OCI-LY1 (cell line): ENCODE measurements around the gene SESN1.

Source experiments
- H2AFZ ChIP-seq: fragments of 200-600 bp; sonication (generic), shearing (Covaris generic); 2 replicates; pipeline ENCODE4 v1.6.0; 2014; ENCODE audit warnings: antibody characterized with exemption, mild to moderate bottlenecking, low read length
- H3F3A ChIP-seq: fragments of 200-600 bp; sonication (generic), shearing (Covaris generic); 2 replicates; pipeline ENCODE4 v1.6.0; 2014; ENCODE audit warnings: mild to moderate bottlenecking, antibody characterized with exemption, low read length, moderate library complexity; ENCODE audit not compliant: insufficient read depth
- H3K27ac ChIP-seq: fragments of 200-600 bp; sonication (generic); 2 replicates; pipeline ENCODE4 v1.5.1; 2014; ENCODE audit warnings: low read length, mixed run types, mild to moderate bottlenecking, low read depth; ENCODE audit not compliant: poor library complexity, severe bottlenecking
- H3K27me3 ChIP-seq: fragments of 200-600 bp; sonication (generic); 2 replicates; pipeline ENCODE4 v1.6.0; 2014; ENCODE audit warnings: antibody characterized with exemption, mild to moderate bottlenecking, low read length, moderate library complexity; ENCODE audit not compliant: insufficient read depth
- H3K36me3 ChIP-seq: fragments of 200-600 bp; sonication (generic); 2 replicates; pipeline ENCODE4 v1.6.1; 2014; ENCODE audit warnings: mild to moderate bottlenecking, antibody characterized with exemption, low read length, moderate library complexity, mixed read lengths; ENCODE audit not compliant: insufficient read depth
- H3K4me1 ChIP-seq: fragments of 200-600 bp; sonication (generic); 2 replicates; pipeline ENCODE4 v1.5.1; 2014; ENCODE audit warnings: mild to moderate bottlenecking, low read length, moderate library complexity; ENCODE audit not compliant: insufficient read depth, severe bottlenecking
- H3K4me2 ChIP-seq: fragments of 200-600 bp; sonication (generic), shearing (Covaris generic); 2 replicates; pipeline ENCODE4 v1.6.1; 2014; ENCODE audit warnings: low read length
- H3K4me3 ChIP-seq: fragments of 200-600 bp; sonication (generic); 2 replicates; pipeline ENCODE4 v1.5.1; 2014; ENCODE audit warnings: low read length, low read depth, mild to moderate bottlenecking, mixed read lengths; ENCODE audit not compliant: poor library complexity, severe bottlenecking
- H3K79me2 ChIP-seq: fragments of 200-600 bp; shearing (Covaris generic); 2 replicates; pipeline ENCODE4 v1.6.1; 2016; ENCODE audit warnings: mixed run types, low read length, mixed read lengths; ENCODE audit not compliant: insufficient read depth
- H3K9ac ChIP-seq: fragments of 200-600 bp; sonication (generic), shearing (Covaris generic); 2 replicates; pipeline ENCODE4 v1.6.1; 2014; ENCODE audit warnings: mild to moderate bottlenecking, low read length, mixed read lengths
- H3K9me2 ChIP-seq: fragments of 200-600 bp; sonication (generic), shearing (Covaris generic); 2 replicates; pipeline ENCODE4 v1.6.1; 2014; ENCODE audit warnings: low read depth, mild to moderate bottlenecking, low read length, mixed read lengths
- H3K9me3 ChIP-seq: fragments of 200-600 bp; shearing (Covaris generic); 2 replicates; pipeline ENCODE4 v1.6.1; 2014; ENCODE audit warnings: low read length, mixed read lengths
- H4K20me1 ChIP-seq: fragments of 200-600 bp; sonication (generic), shearing (Covaris generic); 2 replicates; pipeline ENCODE4 v1.6.0; 2016; ENCODE audit warnings: mild to moderate bottlenecking, low read length; ENCODE audit not compliant: insufficient read depth
- CTCF ChIP-seq: fragments of 200-600 bp; sonication (generic), shearing (Covaris generic); IDR thresholded peaks from 2 replicates; pipeline ENCODE4 v1.5.1; 2017; ENCODE audit warnings: mild to moderate bottlenecking, antibody characterized with exemption, low read length, moderate library complexity, mixed read lengths
- EZH2 ChIP-seq: fragments of 200-600 bp; sonication (generic), shearing (Covaris generic); IDR thresholded peaks from 2 replicates; pipeline ENCODE4 v1.8.0; 2017; ENCODE audit warnings: borderline replicate concordance, mixed run types, mild to moderate bottlenecking, antibody characterized with exemption, low read length, moderate library complexity, mixed read lengths

The SESN1 gene

GRCh38 chr6:108953681-108954080 is 141.0 kb downstream of the SESN1 start:
- H2AFZ ChIP-seq, result no peak overlapping the region
- no peaks in the 10 kb centered on the region for H4K20me1 ChIP-seq
- no peak overlapping the region for H3K27ac ChIP-seq
- H3K27me3 ChIP-seq, result no peaks in the 10 kb centered on the region
- H3K4me2 ChIP-seq, result no peak overlapping the region
- no peaks in the 10 kb centered on the region for H3F3A ChIP-seq
- H3K9me3 ChIP-seq, result no peaks in the 10 kb centered on the region
- no peaks in the 10 kb centered on the region for H3K79me2 ChIP-seq
- H3K36me3 ChIP-seq, result no peaks in the 10 kb centered on the region
- no peaks in the 10 kb centered on the region for H3K9me2 ChIP-seq
- no peak overlapping the region for H3K9ac ChIP-seq
- TF ChIP-seq CTCF, result no peak
- TF ChIP-seq EZH2, result no peak
- H3K4me1 ChIP-seq, result no peaks in the 10 kb centered on the region
- H3K4me3 ChIP-seq, result no peak overlapping the region

- H3K79me2 ChIP-seq, result no peaks in the 10 kb centered on the region
- no peaks in the 10 kb centered on the region for H3K36me3 ChIP-seq
- H3F3A ChIP-seq, result no peaks in the 10 kb centered on the region
- no peaks in the 10 kb centered on the region for H3K4me1 ChIP-seq
- no peak for TF ChIP-seq CTCF
- no peak for TF ChIP-seq EZH2
- H3K9me3 ChIP-seq, result no peaks in the 10 kb centered on the region
- H3K9ac ChIP-seq, result no peak overlapping the region
- no peak overlapping the region for H3K4me3 ChIP-seq
- no peaks in the 10 kb centered on the region for H4K20me1 ChIP-seq
- H3K9me2 ChIP-seq, result no peaks in the 10 kb centered on the region
- no peak overlapping the region for H3K27ac ChIP-seq
- H3K27me3 ChIP-seq, result no peaks in the 10 kb centered on the region
- H3K4me2 ChIP-seq, result no peak overlapping the region
- H2AFZ ChIP-seq, result no peak overlapping the region
These were observed 141.7 kb downstream of the SESN1 start for GRCh38 chr6:108952776-108953486.

GRCh38 chr6:108951351-108951953 is 143.2 kb downstream of the SESN1 start:
- Histone ChIP-seq H3K9me2 (no peaks in the 10 kb centered on the region), H3K79me2 (no peaks in the 10 kb centered on the region), H3K9me3 (no peaks in the 10 kb centered on the region), H3K27ac (no peak overlapping the region), H3K27me3 (no peaks in the 10 kb centered on the region; the same call in 1 of the 2 replicates), H3K36me3 (no peaks in the 10 kb centered on the region), H3F3A (no peaks in the 10 kb centered on the region), H4K20me1 (no peaks in the 10 kb centered on the region), H3K4me3 (no peak overlapping the region), H3K4me2 (no peak overlapping the region), H3K4me1 (no peaks in the 10 kb centered on the region), H2AFZ (no peak overlapping the region), H3K9ac (no peak overlapping the region)
- TF ChIP-seq EZH2, result no peak
